Smooth muscle cell (in vitro differentiated cells): ENCODE measurements around the gene UGT2B28. TPM values are rescaled to one million over a fixed set of nuclear protein-coding genes. Genes with fewer than 3 reads are reported as not detected.

Experiments used
- polyA plus RNA-seq: library from polyadenylated mRNA; unstranded; fragments of >200 nt; fragmentation: Nextera tagmentation; extraction: Ambion mirVana; gene quantifications from 2 replicates; pipeline ENCODE4 v1.2.1, GENCODE V29; 2016
- total RNA-seq: library from RNA; depleted of rRNA; stranded (reverse); fragments of >200 nt; gene quantifications from 2 replicates; pipeline ENCODE4 v1.2.3, GENCODE V29; 2014

UGT2B28 gene
- total and polyA plus RNA-seq, 2 experiments from 2014 or later = not detected

Other genes starting within 250 kb of the UGT2B28 start
- 0.45 and 6.5 TPM in 2 replicates for gene UGT2B7, start 184.0 kb upstream of the UGT2B28 start, total RNA-seq
- gene UGT2B7, start 184.0 kb upstream of the UGT2B28 start, polyA plus RNA-seq = 2.6 and 3.6 TPM in 2 replicates
- not detected in 2 replicates for gene UGT2B11, start 65.7 kb upstream of the UGT2B28 start, total RNA-seq
- gene UGT2B11, start 65.7 kb upstream of the UGT2B28 start, polyA plus RNA-seq = not detected in 2 replicates
- not detected in 2 replicates for gene UGT2B4, start 215.4 kb downstream of the UGT2B28 start, total RNA-seq
- 0.11 TPM in 1 of 2 replicates, not detected in the other for gene UGT2B4, start 215.4 kb downstream of the UGT2B28 start, polyA plus RNA-seq